GM10248 (cell line): ENCODE results near the gene CA10.

Experiments used
- CTCF ChIA-PET: fragments of 300-600 bp; sonication (Branson Sonifier 250); formaldehyde crosslinking; extraction: SDS; loops from one replicate; lab custom pipeline; 2021; ENCODE audit warnings: antibody characterized with exemption; lab: Yijun Ruan, JAX
- POLR2A ChIA-PET: fragments of 350-650 bp; sonication (Branson Sonifier 250); formaldehyde crosslinking; extraction: SDS; loops from one replicate; lab custom pipeline; 2020; ENCODE audit warnings: antibody characterized with exemption; lab: Yijun Ruan, JAX
- DNase-seq: peaks from one replicate; pipeline ENCODE4 v3.0.0; 2012; ENCODE audit errors: extremely low spot score
- TF ChIP-seq, protein P1 (sequence below): IDR thresholded peaks from 2 replicates; pipeline ENCODE4 v1.5.1; 2012; ENCODE audit warnings: mild to moderate bottlenecking, low read depth; ENCODE audit errors: extremely low read depth, missing control alignments, control extremely low read depth

Gene CA10

GRCh38 chr17:51818777-51819176 is 339.7 kb downstream of the CA10 start:
- ChIA-PET POLR2A (no interaction called here), CTCF (interaction anchor here (1.2 kb wide), 1 partner anchor 9 kb away, joined by 3 read pairs; no protein-coding TSS in a partner anchor)
- DNase-seq: no peak
- TF ChIP-seq, protein P1, sequence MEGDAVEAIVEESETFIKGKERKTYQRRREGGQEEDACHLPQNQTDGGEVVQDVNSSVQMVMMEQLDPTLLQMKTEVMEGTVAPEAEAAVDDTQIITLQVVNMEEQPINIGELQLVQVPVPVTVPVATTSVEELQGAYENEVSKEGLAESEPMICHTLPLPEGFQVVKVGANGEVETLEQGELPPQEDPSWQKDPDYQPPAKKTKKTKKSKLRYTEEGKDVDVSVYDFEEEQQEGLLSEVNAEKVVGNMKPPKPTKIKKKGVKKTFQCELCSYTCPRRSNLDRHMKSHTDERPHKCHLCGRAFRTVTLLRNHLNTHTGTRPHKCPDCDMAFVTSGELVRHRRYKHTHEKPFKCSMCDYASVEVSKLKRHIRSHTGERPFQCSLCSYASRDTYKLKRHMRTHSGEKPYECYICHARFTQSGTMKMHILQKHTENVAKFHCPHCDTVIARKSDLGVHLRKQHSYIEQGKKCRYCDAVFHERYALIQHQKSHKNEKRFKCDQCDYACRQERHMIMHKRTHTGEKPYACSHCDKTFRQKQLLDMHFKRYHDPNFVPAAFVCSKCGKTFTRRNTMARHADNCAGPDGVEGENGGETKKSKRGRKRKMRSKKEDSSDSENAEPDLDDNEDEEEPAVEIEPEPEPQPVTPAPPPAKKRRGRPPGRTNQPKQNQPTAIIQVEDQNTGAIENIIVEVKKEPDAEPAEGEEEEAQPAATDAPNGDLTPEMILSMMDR: no peak

DNA sequence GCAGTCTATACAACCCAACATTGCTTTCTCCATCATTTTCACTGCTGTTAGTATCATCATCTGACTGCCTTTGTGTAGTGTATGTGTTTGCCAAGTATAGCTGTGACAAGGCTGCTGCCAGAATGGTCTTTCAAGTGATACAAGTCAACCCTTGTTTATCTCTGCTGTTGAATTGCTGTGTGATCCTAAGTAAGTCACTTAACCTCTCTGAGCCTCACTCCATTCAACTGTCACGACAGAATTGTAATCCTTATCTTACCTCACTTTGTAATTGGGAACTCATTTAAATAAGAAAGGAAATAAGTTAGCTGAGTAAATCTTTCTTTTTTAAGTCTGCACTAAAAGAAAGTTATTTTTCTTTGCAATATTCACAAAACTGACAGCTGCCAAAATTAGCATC is 340.6 kb downstream of the CA10 start:
- DNase-seq: no peak
- POLR2A ChIA-PET: no interaction called here
- CTCF ChIA-PET: no interaction called here
- TF ChIP-seq, protein P1: no peak

- TF ChIP-seq, protein P1: no peak
- DNase-seq: no peak
- POLR2A ChIA-PET: no interaction called here
- CTCF ChIA-PET: interaction anchor here (1.7 kb wide), 1 partner anchor 52 kb away, joined by 3 read pairs; no protein-coding TSS in a partner anchor
These were observed 341.4 kb downstream of the CA10 start for GRCh38 chr17:51817117-51817516.

DNA sequence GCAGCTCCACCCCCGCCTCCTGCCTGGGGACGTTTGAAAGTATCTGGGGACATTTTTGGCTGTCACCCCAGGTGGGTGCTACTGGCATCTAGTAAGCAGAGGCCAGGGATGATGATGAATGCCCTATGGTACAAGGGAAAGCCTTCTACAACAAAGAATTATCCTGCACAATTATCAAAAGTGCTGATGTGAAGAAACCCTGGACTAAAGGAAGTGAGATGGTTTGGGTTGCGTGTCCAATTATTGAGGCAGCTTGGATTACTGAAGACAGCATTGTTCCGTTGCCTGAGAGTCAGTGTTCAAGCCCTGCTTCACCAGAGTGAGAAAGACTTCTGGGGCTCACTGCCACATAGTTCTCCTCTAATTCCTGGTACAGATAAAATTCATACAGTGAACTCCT is 343.4 kb downstream of the CA10 start:
- no peak for DNase-seq
- POLR2A ChIA-PET: no interaction called here
- TF ChIP-seq, protein P1: no peak
- CTCF ChIA-PET: interaction anchor here (1.2 to 1.7 kb wide), 2 partner anchors 12 to 13 kb away, joined by 3 to 5 read pairs; no protein-coding TSS in a partner anchor

- DNase-seq: no peak
- TF ChIP-seq, protein P1: no peak
- ChIA-PET POLR2A (no interaction called here), CTCF (interaction anchor here (1.7 kb wide), 1 partner anchor 13 kb away, joined by 5 read pairs; no protein-coding TSS in a partner anchor)
These were observed 344.0 kb downstream of the CA10 start for GRCh38 chr17:51814521-51814920.

GRCh38 chr17:51813784-51814174 is 344.7 kb downstream of the CA10 start:
- DNase-seq: no peak
- TF ChIP-seq, protein P1: no peak
- CTCF ChIA-PET: interaction anchor here (1.3 to 1.7 kb wide), 2 partner anchors 8 to 14 kb away, joined by 4 to 5 read pairs; no protein-coding TSS in a partner anchor
- POLR2A ChIA-PET: no interaction called here
